ENCODE results near the gene EPC1.

DNA sequence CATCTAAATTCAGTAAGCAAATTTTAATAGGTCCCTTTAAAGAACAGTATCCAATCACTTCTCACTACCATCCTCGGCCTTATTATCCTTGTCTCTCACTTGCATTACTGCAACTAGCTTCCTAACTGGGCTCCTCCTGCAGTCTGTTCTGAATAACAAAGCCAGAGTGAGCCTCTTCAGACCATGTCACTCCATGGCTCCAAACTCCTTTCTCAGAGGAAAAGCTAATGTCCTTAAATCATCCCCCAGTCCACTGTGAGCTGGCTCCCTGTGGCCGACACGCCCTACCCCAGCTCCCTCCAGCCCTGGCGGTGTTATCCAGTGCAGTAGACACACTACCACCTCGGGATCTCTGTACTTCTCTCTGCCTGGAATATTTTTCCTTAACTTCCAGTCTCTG is 80.0 kb downstream of the EPC1 start:
- TF ChIP-seq TAF1 (IDR thresholded peaks at IDR 0.05; ENCODE audit: borderline replicate concordance, low read depth, low read length) (no peak), POLR2AphosphoS5 (IDR thresholded peaks at IDR 0.05; ENCODE audit: low read depth, low read length) (no peak), POLR2A (IDR thresholded peaks at IDR 0.05; ENCODE audit: low read depth, low read length) (no peak; the same call in 1 of the 2 replicates)

Measured in GM12892 (cell line).